Measurements from ENCODE around the gene TUBB3. TPM values are rescaled to one million over a fixed set of nuclear protein-coding genes. Genes with fewer than 3 reads are reported as not detected.

The TUBB3 gene
- total and polyA plus RNA-seq, 2 donors from 2014 or later = 3.4 to 35.0 TPM

DNA sequence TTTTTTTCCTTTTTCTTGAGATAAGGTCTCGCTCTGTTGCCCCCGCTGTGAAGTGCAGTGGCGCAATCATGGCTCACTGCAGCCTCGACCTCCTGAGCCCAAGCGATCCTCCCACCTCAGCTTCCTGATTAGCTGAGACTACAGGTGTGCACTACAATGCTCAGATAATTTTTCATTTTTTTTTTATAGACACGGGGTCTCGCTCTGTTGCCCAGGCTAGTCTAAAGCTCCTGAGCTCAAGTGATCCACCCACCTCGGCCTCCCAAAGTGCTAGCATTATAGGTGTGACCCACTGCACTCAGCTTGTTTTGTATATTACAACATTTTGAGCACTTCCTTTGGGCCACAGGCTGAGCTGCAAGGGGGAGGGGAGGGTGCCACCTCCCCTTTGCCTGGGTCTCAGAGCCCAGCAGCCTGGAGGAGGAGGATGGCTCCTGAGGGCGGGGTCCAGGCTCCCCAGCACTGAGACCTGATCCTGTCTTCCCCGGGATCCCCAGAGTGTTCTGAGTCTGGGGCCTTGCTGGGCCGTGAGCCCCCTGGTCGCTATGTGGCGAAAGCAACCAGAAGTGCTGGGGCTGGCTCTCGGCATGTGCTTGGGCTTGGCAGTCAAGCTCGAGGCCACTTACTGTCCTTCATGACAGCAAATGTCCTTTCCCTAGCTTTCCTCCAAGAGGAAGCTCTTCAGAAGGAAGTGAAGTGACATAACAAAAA lies 33.5 kb downstream of the TUBB3 start:
- no peak overlapping the region for H3K9ac ChIP-seq (ENCODE audit: low read length in 3 of 3)
- no peaks in the 10 kb centered on the region for H3K4me1 ChIP-seq (ENCODE audit: control insufficient read depth in 2 of 3, insufficient read depth in 2 of 3, low read depth in 1 of 3, low read length in 3 of 3)
- FAIRE-seq = no peak
- intact Hi-C loops (cut with DNase I) = no loop called here
- no peaks in the 10 kb centered on the region for H3K9me3 ChIP-seq (ENCODE audit: control insufficient read depth in 2 of 3, insufficient read depth in 1 of 3, low read length in 3 of 3)
- H3K27ac ChIP-seq (ENCODE audit: low read depth in 2 of 2, low read length in 2 of 2) = no peak overlapping the region
- no peak for TF ChIP-seq CTCF (IDR thresholded peaks at IDR 0.05; ENCODE audit: borderline replicate concordance, extremely low read depth, insufficient read depth)
- H3K4me3 ChIP-seq (ENCODE audit: low read length in 3 of 3) = no peak overlapping the region
- no peaks in the 10 kb centered on the region for H3K27me3 ChIP-seq (ENCODE audit: control insufficient read depth, insufficient read depth, low read length)
- DNase-seq = no peak
- H3K36me3 ChIP-seq (ENCODE audit: control insufficient read depth in 2 of 3, insufficient read depth in 3 of 3, low read length in 3 of 3) = peaks cover 0 to 11% (median 7%) of the 10 kb centered on the region in 3 donors

DNA sequence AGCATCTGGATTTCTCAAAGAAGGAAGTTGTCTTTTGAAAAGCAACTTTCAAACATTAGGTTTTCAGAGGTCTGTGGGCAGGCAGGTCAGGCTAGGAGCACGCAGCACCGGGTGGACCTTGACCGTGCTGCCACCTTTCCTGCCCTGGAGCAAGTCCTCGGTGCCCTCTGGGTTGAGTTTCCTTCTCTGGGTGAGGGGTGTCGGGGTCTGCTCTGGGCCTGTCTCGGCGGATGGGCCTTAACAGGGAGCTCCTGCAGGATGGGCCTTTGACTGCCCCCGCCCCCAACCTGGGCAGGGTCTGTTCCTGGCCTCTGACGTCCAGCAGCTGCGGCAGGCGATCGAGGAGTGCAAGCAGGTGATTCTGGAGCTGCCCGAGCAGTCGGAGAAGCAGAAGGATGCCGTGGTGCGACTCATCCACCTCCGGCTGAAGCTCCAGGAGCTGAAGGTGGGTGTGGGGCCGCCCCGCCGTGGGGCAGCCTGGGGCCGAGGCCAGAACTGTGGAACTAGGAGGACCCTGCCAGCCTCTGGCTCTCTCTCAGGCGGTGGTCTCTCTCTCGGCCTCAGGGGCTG lies 34.2 kb downstream of the TUBB3 start:
- H3K4me1 ChIP-seq (ENCODE audit: control insufficient read depth in 2 of 3, insufficient read depth in 2 of 3, low read depth in 1 of 3, low read length in 3 of 3) = no peaks in the 10 kb centered on the region
- FAIRE-seq (no peak), DNase-seq (no peak)
- intact Hi-C loops (cut with DNase I) = no loop called here
- no peaks in the 10 kb centered on the region for H3K27me3 ChIP-seq (ENCODE audit: control insufficient read depth, insufficient read depth, low read length)
- no peak overlapping the region for H3K9ac ChIP-seq (ENCODE audit: low read length in 3 of 3)
- no peak overlapping the region for H3K27ac ChIP-seq (ENCODE audit: low read depth in 2 of 2, low read length in 2 of 2)
- H3K9me3 ChIP-seq (ENCODE audit: control insufficient read depth in 2 of 3, insufficient read depth in 1 of 3, low read length in 3 of 3) = no peaks in the 10 kb centered on the region
- peaks cover 0 to 11% (median 8%) of the 10 kb centered on the region in 3 donors for H3K36me3 ChIP-seq (ENCODE audit: control insufficient read depth in 2 of 3, insufficient read depth in 3 of 3, low read length in 3 of 3)
- H3K4me3 ChIP-seq (ENCODE audit: low read length in 3 of 3) = no peak overlapping the region
- TF ChIP-seq CTCF (IDR thresholded peaks at IDR 0.05; ENCODE audit: borderline replicate concordance, extremely low read depth, insufficient read depth) = no peak

DNA sequence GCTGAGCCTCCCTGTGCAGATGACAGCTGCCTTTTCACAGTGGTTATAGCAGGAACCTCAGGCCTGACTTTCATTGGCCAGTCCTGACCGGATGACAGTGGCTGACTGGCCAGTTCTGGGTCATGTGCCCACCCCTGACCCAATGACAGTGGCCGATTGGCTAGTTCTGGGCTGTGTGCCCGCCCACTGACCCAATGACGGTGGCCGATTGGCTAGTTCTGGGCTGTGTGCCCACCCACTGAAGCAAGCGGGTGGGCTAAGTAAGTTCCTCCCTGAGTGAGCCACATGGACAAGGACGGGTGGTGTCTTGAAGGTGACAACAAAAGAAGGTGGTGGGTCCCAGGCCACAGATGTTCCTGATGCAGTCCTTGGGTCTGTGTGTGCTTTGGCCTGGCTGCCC lies 34.9 kb downstream of the TUBB3 start:
- H3K4me1 ChIP-seq (ENCODE audit: control insufficient read depth in 2 of 3, insufficient read depth in 2 of 3, low read depth in 1 of 3, low read length in 3 of 3) = no peaks in the 10 kb centered on the region
- H3K9ac ChIP-seq (ENCODE audit: low read length in 3 of 3) = no peak overlapping the region
- H3K9me3 ChIP-seq (ENCODE audit: control insufficient read depth in 2 of 3, insufficient read depth in 1 of 3, low read length in 3 of 3) = no peaks in the 10 kb centered on the region
- no peaks in the 10 kb centered on the region for H3K27me3 ChIP-seq (ENCODE audit: control insufficient read depth, insufficient read depth, low read length)
- FAIRE-seq = no peak
- H3K4me3 ChIP-seq (ENCODE audit: low read length in 3 of 3) = no peak overlapping the region
- no peak for TF ChIP-seq CTCF (IDR thresholded peaks at IDR 0.05; ENCODE audit: borderline replicate concordance, extremely low read depth, insufficient read depth)
- peaks cover 0 to 11% (median 8%) of the 10 kb centered on the region in 3 donors for H3K36me3 ChIP-seq (ENCODE audit: control insufficient read depth in 2 of 3, insufficient read depth in 3 of 3, low read length in 3 of 3)
- intact Hi-C loops (cut with DNase I) = no loop called here
- H3K27ac ChIP-seq (ENCODE audit: low read depth in 2 of 2, low read length in 2 of 2) = no peak overlapping the region
- peak in 4 of 5 donors; percentile 15 to 64 (median 38) for DNase-seq

Measured in kidney (tissue), 14 donors.